ENCODE measurements around the gene PCYT1A.
"Not testable (repeated sequence)": the region's sequence is repeated elsewhere in the genome, so short reads cannot be mapped to it uniquely, and the experiment has no call there.

DNA sequence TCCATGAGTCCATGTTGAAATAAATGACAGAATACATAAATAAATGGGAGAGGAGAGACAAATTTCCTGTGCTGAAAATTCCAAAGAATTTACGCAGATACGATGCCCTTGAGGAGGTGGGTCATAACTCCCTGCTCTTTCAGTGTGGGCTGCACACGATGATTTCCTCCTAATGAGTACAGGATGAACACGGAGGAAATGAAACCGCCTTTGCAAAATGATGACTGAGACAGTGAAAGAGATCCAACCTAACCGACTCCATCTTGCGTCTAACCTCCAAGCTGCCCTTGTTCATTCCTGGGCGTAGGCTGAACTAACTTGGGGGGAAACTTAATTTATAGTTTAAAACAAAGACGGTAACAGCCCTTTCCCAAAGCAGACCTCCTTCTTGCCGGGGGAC lies 15.0 kb upstream of the PCYT1A start:
- TF ChIP-seq, protein P1, sequence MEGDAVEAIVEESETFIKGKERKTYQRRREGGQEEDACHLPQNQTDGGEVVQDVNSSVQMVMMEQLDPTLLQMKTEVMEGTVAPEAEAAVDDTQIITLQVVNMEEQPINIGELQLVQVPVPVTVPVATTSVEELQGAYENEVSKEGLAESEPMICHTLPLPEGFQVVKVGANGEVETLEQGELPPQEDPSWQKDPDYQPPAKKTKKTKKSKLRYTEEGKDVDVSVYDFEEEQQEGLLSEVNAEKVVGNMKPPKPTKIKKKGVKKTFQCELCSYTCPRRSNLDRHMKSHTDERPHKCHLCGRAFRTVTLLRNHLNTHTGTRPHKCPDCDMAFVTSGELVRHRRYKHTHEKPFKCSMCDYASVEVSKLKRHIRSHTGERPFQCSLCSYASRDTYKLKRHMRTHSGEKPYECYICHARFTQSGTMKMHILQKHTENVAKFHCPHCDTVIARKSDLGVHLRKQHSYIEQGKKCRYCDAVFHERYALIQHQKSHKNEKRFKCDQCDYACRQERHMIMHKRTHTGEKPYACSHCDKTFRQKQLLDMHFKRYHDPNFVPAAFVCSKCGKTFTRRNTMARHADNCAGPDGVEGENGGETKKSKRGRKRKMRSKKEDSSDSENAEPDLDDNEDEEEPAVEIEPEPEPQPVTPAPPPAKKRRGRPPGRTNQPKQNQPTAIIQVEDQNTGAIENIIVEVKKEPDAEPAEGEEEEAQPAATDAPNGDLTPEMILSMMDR (IDR thresholded peaks at IDR 0.05) = not testable (repeated sequence)
- not testable (repeated sequence) for TF ChIP-seq POLR2A (IDR thresholded peaks at IDR 0.05)
